Loucy (cell line): ENCODE results near the gene HMGXB4.

ENCODE experiments used
- CTCF ChIP-seq: fragments of 200-600 bp; sonication (generic); conservative IDR thresholded peaks from 2 replicates; pipeline ENCODE4 v1.5.1; 2014; ENCODE audit warnings: mild to moderate bottlenecking, antibody characterized with exemption, low read length
- EZH2phosphoT487 ChIP-seq: fragments of 200-600 bp; IDR thresholded peaks from 2 replicates; pipeline ENCODE4 v1.6.1; 2018; ENCODE audit warnings: antibody characterized with exemption, mild to moderate bottlenecking, moderate library complexity, borderline replicate concordance

- no peak for TF ChIP-seq CTCF
- no peak for TF ChIP-seq EZH2phosphoT487
These were observed 45.8 kb downstream of the HMGXB4 start for GRCh38 chr22:35303029-35303624.
